Measurements from ENCODE around the gene PTPRM. TPM values are rescaled to one million over a fixed set of nuclear protein-coding genes. Genes with fewer than 3 reads are reported as not detected.

Gene PTPRM
- total and polyA plus RNA-seq, 2 experiments from 2014 or later: 1.6 to 5.3 TPM

DNA sequence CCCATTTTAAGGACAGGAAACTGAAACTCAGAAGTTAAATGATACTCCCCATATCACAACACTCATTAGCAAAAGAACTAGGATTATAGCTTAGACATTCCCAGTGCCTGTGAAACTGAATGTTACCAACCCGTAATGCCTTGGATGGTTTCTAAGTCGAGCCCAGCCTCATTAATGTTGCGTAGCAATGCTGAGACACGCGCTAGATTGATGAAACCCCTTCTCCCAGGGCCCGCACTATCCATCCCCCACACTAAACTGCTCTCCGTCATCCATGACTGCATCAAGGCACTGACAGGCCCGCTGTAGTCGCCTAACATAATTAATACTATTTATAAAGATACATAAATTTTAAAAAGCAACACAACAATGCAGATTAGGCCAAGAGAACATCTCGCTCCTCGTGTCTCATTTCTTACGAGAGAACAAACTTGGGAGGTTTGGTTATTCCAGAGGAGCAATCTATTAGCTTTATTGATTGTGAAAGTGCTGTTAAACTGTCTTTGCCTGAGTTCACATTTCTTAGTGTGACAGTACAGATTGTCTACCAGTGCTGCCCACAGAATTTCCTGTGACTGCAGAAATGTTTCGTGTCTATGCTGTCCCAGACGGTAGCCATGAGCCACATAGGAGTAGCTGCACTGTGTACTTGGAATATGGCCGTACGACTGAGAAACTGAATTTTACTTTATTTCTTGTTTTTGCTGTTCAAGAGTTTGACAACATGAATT, 729.9 kb downstream of the PTPRM start (continued):
- TF ChIP-seq, protein P1, sequence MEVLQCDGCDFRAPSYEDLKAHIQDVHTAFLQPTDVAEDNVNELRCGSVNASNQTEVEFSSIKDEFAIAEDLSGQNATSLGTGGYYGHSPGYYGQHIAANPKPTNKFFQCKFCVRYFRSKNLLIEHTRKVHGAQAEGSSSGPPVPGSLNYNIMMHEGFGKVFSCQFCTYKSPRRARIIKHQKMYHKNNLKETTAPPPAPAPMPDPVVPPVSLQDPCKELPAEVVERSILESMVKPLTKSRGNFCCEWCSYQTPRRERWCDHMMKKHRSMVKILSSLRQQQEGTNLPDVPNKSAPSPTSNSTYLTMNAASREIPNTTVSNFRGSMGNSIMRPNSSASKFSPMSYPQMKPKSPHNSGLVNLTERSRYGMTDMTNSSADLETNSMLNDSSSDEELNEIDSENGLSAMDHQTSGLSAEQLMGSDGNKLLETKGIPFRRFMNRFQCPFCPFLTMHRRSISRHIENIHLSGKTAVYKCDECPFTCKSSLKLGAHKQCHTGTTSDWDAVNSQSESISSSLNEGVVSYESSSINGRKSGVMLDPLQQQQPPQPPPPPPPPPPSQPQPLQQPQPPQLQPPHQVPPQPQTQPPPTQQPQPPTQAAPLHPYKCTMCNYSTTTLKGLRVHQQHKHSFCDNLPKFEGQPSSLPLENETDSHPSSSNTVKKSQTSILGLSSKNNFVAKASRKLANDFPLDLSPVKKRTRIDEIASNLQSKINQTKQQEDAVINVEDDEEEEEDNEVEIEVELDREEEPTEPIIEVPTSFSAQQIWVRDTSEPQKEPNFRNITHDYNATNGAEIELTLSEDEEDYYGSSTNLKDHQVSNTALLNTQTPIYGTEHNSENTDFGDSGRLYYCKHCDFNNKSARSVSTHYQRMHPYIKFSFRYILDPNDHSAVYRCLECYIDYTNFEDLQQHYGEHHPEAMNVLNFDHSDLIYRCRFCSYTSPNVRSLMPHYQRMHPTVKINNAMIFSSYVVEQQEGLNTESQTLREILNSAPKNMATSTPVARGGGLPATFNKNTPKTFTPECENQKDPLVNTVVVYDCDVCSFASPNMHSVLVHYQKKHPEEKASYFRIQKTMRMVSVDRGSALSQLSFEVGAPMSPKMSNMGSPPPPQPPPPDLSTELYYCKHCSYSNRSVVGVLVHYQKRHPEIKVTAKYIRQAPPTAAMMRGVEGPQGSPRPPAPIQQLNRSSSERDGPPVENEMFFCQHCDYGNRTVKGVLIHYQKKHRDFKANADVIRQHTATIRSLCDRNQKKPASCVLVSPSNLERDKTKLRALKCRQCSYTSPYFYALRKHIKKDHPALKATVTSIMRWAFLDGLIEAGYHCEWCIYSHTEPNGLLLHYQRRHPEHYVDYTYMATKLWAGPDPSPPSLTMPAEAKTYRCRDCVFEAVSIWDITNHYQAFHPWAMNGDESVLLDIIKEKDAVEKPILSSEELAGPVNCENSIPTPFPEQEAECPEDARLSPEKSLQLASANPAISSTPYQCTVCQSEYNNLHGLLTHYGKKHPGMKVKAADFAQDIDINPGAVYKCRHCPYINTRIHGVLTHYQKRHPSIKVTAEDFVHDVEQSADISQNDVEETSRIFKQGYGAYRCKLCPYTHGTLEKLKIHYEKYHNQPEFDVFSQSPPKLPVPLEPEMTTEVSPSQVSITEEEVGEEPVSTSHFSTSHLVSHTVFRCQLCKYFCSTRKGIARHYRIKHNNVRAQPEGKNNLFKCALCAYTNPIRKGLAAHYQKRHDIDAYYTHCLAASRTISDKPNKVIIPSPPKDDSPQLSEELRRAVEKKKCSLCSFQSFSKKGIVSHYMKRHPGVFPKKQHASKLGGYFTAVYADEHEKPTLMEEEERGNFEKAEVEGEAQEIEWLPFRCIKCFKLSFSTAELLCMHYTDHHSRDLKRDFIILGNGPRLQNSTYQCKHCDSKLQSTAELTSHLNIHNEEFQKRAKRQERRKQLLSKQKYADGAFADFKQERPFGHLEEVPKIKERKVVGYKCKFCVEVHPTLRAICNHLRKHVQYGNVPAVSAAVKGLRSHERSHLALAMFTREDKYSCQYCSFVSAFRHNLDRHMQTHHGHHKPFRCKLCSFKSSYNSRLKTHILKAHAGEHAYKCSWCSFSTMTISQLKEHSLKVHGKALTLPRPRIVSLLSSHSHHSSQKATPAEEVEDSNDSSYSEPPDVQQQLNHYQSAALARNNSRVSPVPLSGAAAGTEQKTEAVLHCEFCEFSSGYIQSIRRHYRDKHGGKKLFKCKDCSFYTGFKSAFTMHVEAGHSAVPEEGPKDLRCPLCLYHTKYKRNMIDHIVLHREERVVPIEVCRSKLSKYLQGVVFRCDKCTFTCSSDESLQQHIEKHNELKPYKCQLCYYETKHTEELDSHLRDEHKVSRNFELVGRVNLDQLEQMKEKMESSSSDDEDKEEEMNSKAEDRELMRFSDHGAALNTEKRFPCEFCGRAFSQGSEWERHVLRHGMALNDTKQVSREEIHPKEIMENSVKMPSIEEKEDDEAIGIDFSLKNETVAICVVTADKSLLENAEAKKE (CRISPR knock-in tag; IDR thresholded peaks at IDR 0.05): no peak
- no peak for TF ChIP-seq ZNF331 (CRISPR knock-in tag; IDR thresholded peaks at IDR 0.05; ENCODE audit: low read depth)
- TF ChIP-seq POLR2AphosphoS5 (IDR thresholded peaks at IDR 0.05; ENCODE audit: low read depth): no peak
- TF ChIP-seq, protein P2, sequence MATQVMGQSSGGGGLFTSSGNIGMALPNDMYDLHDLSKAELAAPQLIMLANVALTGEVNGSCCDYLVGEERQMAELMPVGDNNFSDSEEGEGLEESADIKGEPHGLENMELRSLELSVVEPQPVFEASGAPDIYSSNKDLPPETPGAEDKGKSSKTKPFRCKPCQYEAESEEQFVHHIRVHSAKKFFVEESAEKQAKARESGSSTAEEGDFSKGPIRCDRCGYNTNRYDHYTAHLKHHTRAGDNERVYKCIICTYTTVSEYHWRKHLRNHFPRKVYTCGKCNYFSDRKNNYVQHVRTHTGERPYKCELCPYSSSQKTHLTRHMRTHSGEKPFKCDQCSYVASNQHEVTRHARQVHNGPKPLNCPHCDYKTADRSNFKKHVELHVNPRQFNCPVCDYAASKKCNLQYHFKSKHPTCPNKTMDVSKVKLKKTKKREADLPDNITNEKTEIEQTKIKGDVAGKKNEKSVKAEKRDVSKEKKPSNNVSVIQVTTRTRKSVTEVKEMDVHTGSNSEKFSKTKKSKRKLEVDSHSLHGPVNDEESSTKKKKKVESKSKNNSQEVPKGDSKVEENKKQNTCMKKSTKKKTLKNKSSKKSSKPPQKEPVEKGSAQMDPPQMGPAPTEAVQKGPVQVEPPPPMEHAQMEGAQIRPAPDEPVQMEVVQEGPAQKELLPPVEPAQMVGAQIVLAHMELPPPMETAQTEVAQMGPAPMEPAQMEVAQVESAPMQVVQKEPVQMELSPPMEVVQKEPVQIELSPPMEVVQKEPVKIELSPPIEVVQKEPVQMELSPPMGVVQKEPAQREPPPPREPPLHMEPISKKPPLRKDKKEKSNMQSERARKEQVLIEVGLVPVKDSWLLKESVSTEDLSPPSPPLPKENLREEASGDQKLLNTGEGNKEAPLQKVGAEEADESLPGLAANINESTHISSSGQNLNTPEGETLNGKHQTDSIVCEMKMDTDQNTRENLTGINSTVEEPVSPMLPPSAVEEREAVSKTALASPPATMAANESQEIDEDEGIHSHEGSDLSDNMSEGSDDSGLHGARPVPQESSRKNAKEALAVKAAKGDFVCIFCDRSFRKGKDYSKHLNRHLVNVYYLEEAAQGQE (IDR thresholded peaks at IDR 0.05; ENCODE audit: unreplicated experiment): no peak
- TF ChIP-seq CREB1 (CRISPR knock-in tag; IDR thresholded peaks at IDR 0.05; ENCODE audit: low read depth): no peak
